ENCODE results near the gene MYO18A.

MYO18A gene

DNA sequence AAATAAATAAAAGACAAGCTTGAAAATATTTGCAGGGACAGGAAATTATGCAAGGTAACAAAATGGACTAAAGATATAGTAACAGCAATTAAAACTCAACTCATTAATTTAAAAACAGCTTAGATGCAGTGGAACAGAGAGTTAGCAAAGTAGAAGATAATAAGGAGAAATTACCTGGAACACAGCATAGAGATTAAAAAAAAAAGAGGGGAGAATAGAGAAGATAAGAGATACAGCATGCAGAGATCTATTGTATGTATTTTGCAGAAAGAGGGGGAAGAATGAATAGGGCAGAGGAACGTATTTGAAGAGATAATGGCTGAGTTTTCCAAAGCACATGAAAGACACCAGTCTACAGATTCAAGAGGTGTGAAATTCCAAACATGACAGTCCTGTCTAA lies 145.7 kb downstream of the MYO18A start:
- Mint-ChIP-seq H3K27ac (no peak overlapping the region), H3K4me1 (ENCODE audit: low read depth) (no peaks in the 10 kb centered on the region), H3K4me3 (no peak overlapping the region), H3K27me3 (peaks cover 48% of the 10 kb centered on the region), H3K36me3 (ENCODE audit: low read depth) (no peaks in the 10 kb centered on the region), H3K9me3 (no peaks in the 10 kb centered on the region)

DNA sequence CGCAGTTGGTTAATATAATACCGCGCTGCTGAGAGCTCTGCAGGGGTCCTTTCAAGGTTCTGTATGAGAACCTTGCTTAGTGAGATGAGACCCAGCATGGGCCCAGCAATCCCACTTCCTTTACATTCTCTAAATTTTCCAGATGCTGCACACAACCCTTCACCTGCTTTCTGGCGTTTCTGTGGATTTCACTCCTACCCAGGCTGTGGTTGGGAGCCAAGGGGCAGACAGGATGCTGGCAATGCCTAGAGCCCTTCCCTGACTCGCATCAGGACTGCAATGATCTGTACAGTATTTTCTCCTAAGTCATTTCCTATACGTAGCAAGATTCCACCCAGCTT lies 147.4 kb downstream of the MYO18A start:
- Mint-ChIP-seq H3K27ac (no peak overlapping the region), H3K4me3 (no peak overlapping the region), H3K27me3 (peaks cover 55% of the 10 kb centered on the region), H3K4me1 (ENCODE audit: low read depth) (no peaks in the 10 kb centered on the region), H3K9me3 (no peaks in the 10 kb centered on the region), H3K36me3 (ENCODE audit: low read depth) (no peaks in the 10 kb centered on the region)

DNA sequence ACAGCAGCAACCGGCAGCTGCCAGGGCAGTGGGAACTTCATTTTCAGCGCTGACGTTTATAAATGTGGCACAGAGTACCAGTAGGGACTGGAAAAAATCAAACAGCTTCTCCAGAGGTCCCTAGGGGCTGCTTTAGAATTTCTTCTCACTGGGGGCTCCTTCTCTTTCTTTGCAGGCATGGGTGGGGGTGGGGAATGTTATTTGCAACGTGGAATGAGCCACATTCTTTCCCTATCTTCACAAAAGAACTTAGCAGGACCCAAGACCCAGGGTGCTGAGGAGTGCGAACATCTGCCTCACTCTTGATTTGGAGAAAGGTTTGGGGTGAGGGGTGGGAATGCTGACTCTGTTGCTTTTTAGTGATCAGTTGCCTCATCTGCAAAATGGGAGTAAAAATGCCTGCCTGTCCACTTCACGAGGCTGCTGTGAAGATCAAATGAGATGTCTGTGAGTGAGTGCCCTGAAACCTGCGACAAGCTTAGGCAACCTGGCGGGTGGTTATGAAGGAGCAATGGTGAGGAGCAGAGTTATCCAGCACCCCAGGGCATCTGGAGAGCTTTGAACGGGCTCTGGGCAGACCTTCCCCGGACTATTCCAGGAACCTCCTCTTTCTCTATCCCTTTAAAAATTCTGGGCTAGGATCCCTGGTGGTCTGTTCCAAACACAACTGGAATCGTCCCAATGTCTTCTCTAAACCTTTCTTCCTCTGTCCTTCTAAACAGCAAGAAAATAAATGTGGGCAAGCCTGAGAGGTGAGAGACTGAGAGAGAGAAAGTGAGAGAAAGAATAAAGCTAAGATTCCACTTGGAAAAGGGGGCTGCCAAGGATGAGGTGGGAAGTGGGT lies 148.0 kb downstream of the MYO18A start:
- no peaks in the 10 kb centered on the region for H3K4me1 Mint-ChIP-seq (ENCODE audit: low read depth)
- no peak overlapping the region for H3K4me3 Mint-ChIP-seq
- no peaks in the 10 kb centered on the region for H3K9me3 Mint-ChIP-seq
- no peaks in the 10 kb centered on the region for H3K36me3 Mint-ChIP-seq (ENCODE audit: low read depth)
- H3K27ac Mint-ChIP-seq: no peak overlapping the region
- H3K27me3 Mint-ChIP-seq: peaks cover 58% of the 10 kb centered on the region

DNA sequence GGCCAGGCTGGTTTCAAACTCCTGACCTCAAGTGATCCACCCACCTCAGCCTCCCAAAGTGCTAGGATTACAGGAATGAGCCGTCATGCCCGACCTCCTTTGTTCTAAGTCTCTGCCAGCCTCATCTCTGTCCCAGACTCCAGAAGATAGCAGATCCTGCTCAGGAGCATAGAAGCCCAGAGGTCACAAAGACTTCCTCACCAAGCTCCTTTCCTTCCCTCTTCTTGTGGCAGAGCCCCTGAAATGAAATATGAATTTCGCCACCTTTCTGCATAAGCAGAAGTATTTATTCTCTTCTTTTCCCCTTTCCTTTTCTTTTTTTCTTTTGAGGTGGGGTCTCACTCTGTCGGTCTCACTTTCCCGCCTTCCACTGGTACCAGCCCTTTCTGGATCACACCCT lies 148.7 kb downstream of the MYO18A start:
- Mint-ChIP-seq H3K4me1 (ENCODE audit: low read depth) (no peaks in the 10 kb centered on the region), H3K36me3 (ENCODE audit: low read depth) (no peaks in the 10 kb centered on the region), H3K9me3 (no peaks in the 10 kb centered on the region), H3K27ac (no peak overlapping the region), H3K4me3 (no peak overlapping the region), H3K27me3 (peaks cover 58% of the 10 kb centered on the region)

DNA sequence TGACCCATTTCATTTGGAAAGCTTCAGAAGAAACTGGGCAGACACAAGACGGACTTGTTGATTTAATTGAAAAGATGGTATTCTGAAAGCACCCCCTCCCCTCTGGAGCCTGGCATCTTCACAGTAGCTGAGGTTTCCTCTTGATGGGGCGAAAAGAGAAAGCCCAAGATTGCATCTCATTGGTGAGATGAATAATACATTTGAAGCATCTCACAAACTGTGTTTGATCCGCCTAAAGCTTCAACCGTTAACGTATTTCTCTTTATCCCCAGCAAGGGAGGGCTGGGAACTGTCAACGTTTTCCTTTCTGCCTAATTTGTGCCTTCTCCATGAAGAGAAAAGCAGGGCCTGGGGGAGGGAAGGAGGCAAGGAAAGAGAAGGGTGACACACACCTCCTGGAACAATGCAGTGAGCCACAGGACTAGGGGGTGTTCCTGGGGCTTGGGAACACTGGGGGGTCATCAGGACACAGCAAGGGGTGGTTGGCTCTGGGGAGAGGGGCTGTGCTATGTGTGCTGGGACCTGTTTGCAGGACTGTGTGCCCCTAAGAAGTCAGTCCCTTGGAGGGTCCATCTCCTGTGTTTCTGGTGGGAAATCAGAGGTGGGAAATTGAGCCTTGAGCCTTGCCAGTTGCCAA lies 155.8 kb downstream of the MYO18A start:
- Mint-ChIP-seq H3K27ac (no peak overlapping the region), H3K27me3 (peaks cover 43% of the 10 kb centered on the region), H3K9me3 (no peaks in the 10 kb centered on the region), H3K4me3 (no peak overlapping the region), H3K36me3 (ENCODE audit: low read depth) (no peaks in the 10 kb centered on the region), H3K4me1 (ENCODE audit: low read depth) (peaks cover 4% of the 10 kb centered on the region)

DNA sequence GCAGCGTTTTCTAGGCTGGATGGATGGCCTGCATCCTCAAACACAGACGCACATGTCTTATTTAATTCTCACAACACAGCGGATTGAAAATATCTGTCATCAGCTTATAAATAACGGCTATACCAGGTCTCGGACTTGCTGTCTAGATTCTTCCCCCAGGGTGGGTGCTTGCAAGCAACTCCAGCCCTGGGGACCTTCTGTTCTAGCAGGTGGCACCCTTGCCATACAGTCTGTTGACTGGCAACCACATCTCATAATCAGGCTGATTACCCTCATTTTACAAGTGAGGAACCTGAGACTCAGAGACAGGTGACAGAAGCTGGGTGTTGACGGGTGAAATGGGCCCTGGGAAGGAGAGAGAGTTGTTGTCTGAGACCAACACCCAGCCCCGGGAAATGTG lies 158.1 kb downstream of the MYO18A start:
- H3K4me1 Mint-ChIP-seq (ENCODE audit: low read depth): peaks cover 7% of the 10 kb centered on the region
- H3K27me3 Mint-ChIP-seq: peaks cover 50% of the 10 kb centered on the region
- H3K27ac Mint-ChIP-seq: no peak overlapping the region
- no peak overlapping the region for H3K4me3 Mint-ChIP-seq
- H3K36me3 Mint-ChIP-seq (ENCODE audit: low read depth): no peaks in the 10 kb centered on the region
- H3K9me3 Mint-ChIP-seq: no peaks in the 10 kb centered on the region

DNA sequence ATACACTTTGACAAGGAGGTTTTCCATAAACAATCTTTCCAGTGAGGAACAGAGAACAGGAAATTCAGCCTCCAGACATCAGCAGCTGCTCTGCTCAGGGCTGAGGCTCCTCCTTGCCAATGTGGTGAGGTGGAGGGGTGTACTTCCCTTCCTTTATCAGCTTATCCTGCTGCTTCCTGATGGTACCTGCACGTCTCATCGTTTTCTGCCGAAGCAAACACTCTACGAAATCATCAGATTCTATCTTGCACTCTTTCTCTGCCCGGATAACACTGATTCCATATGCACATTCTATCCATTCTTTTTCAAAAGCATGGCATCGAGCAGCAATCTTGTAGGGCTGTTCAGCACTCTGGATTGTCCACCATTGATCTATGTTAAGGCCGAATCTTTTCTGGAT lies 159.0 kb downstream of the MYO18A start:
- Mint-ChIP-seq H3K4me3 (no peak overlapping the region), H3K27ac (no peak overlapping the region), H3K36me3 (ENCODE audit: low read depth) (no peaks in the 10 kb centered on the region), H3K4me1 (ENCODE audit: low read depth) (peaks cover 7% of the 10 kb centered on the region), H3K9me3 (no peaks in the 10 kb centered on the region), H3K27me3 (peaks cover 50% of the 10 kb centered on the region)

Data from stimulated activated naive CD8-positive, alpha-beta T cell treated with anti-CD3 and anti-CD28 coated beads, Interleukin-15, Interleukin-2, amounts not matched to agents 100 ng/mL and 50 ng/mL, for 24 hours (primary cell).